Common myeloid progenitor, CD34-positive (primary cell): ENCODE data around the gene SPPL2C.

Source experiments
- CTCF ChIA-PET: fragments of 350-600 bp; sonication (Branson Sonifier 250); formaldehyde crosslinking; loops from one replicate; lab custom pipeline; 2021; ENCODE audit warnings: antibody characterized with exemption; lab: Charles Lee
- POLR2A ChIA-PET: fragments of 350-600 bp; sonication (Branson Sonifier 250); formaldehyde crosslinking; loops from one replicate; lab custom pipeline; 2021; ENCODE audit warnings: antibody characterized with exemption; lab: Charles Lee
- DNase-seq, 3 donors: peaks; one replicate each; pipeline versions ENCODE4 v3.0.0 to v3.0.0-alpha.2; 2013
- H3K27ac ChIP-seq, 2 experiments: 1 replicate in 1 of 2; 2 replicates in 1 of 2; pipeline ENCODE4 v1.7.0; 2013; ENCODE audit warnings: inconsistent platforms in 2 of 2, low read length in 2 of 2, mild to moderate bottlenecking in 2 of 2, low read depth in 1 of 2, moderate library complexity in 1 of 2; ENCODE audit not compliant: severe bottlenecking in 2 of 2, insufficient read depth in 1 of 2, poor library complexity in 1 of 2
- H3K27me3 ChIP-seq, 5 experiments: replicated peaks in 2 of 5; 1 replicate in 3 of 5; 2 replicates in 2 of 5; pipeline versions ENCODE4 v1.6.1 to v1.7.0; 2013; ENCODE audit warnings: low read length in 4 of 5, mild to moderate bottlenecking in 2 of 5, moderate library complexity in 2 of 5, inconsistent platforms in 1 of 5; ENCODE audit not compliant: insufficient read depth in 5 of 5, control insufficient read depth in 4 of 5
- H3K36me3 ChIP-seq, 4 experiments: 1 replicate in 2 of 4; 2 replicates in 2 of 4; pipeline versions ENCODE4 v1.6.1 to v1.7.0; 2013; ENCODE audit warnings: low read length in 3 of 4, control low read depth in 1 of 4, mild to moderate bottlenecking in 1 of 4; ENCODE audit not compliant: control insufficient read depth in 4 of 4, insufficient read depth in 4 of 4
- H3K4me1 ChIP-seq, 4 experiments: 1 replicate in 3 of 4; 2 replicates in 1 of 4; pipeline versions ENCODE4 v1.6.1 to v1.7.1; 2013; ENCODE audit warnings: low read length in 3 of 4, mild to moderate bottlenecking in 3 of 4, control low read depth in 1 of 4, inconsistent platforms in 1 of 4, moderate library complexity in 1 of 4; ENCODE audit not compliant: control insufficient read depth in 4 of 4, insufficient read depth in 4 of 4; ENCODE audit errors: control extremely low read depth in 1 of 4
- H3K4me3 ChIP-seq, 7 experiments: 1 replicate in 4 of 7; 2 replicates in 3 of 7; pipeline versions ENCODE4 v1.5.1 to v1.7.0; 2013; ENCODE audit warnings: mild to moderate bottlenecking in 7 of 7, low read length in 6 of 7, moderate library complexity in 6 of 7, inconsistent platforms in 2 of 7, low read depth in 2 of 7, control low read depth in 1 of 7; ENCODE audit not compliant: insufficient read depth in 4 of 7, control insufficient read depth in 1 of 7; ENCODE audit errors: extremely low read depth in 1 of 7
- H3K9me3 ChIP-seq, 5 experiments: 1 replicate in 4 of 5; 2 replicates in 1 of 5; pipeline versions ENCODE4 v1.6.1 to v1.7.1; 2013; ENCODE audit warnings: low read length in 4 of 5, mild to moderate bottlenecking in 2 of 5, inconsistent platforms in 1 of 5, low read depth in 1 of 5, moderate library complexity in 1 of 5; ENCODE audit not compliant: control insufficient read depth in 4 of 5, insufficient read depth in 2 of 5; ENCODE audit errors: control extremely low read depth in 1 of 5
- WGBS: methylation state at CpG from one replicate; pipeline ENCODE4 v1.1.5; 2013; ENCODE audit not compliant: insufficient coverage; 5-methylcytosine and 5-hydroxymethylcytosine counted together

SPPL2C gene

GRCh38 chr17:45851464-45851863 lies 6.8 kb downstream of the SPPL2C start:
- DNase-seq, result peak in 2 of 3 donors; percentile 22 to 28
- POLR2A ChIA-PET, result interaction anchor here (0.6 to 0.8 kb wide), 2 partner anchors 45 to 209 kb away, joined by 3 to 4 read pairs; no protein-coding TSS in a partner anchor

GRCh38 chr17:45851873-45852272 lies 7.2 kb downstream of the SPPL2C start:
- WGBS, result no CpG with 5 or more reads among the region's 1 CpG
- CTCF ChIA-PET, result interaction anchor here (0.9 to 2.0 kb wide), 16 partner anchors 9 to 439 kb away, joined by 3 to 11 read pairs (median 4); no protein-coding TSS in a partner anchor
- Histone ChIP-seq H3K27ac (no peak overlapping the region), H3K9me3 (no peaks in the 10 kb centered on the region), H3K4me3 (no peak overlapping the region), H3K27me3 (peaks cover 0 to 22% (median 10%) of the 10 kb centered on the region in 5 experiments), H3K36me3 (no peaks in the 10 kb centered on the region), H3K4me1 (peaks cover 0 to 3% (median 0%) of the 10 kb centered on the region in 4 experiments)
- no peak for DNase-seq
- POLR2A ChIA-PET, result interaction anchor here (0.6 to 0.8 kb wide), 2 partner anchors 45 to 210 kb away, joined by 3 to 4 read pairs; no protein-coding TSS in a partner anchor

More at GRCh38 chr17:45851464-45851863, 6.8 kb downstream of the SPPL2C start:
- H3K36me3 ChIP-seq, result no peaks in the 10 kb centered on the region
- peaks cover 0 to 3% (median 0%) of the 10 kb centered on the region in 4 experiments for H3K4me1 ChIP-seq
- WGBS, result 47% methylated on average over 8 of the region's 8 CpGs
- no peaks in the 10 kb centered on the region for H3K9me3 ChIP-seq
- CTCF ChIA-PET, result interaction anchor here (0.9 to 2.0 kb wide), 17 partner anchors 9 to 439 kb away, joined by 3 to 11 read pairs (median 4); no protein-coding TSS in a partner anchor
- H3K27me3 ChIP-seq, result peaks cover 0 to 22% (median 10%) of the 10 kb centered on the region in 5 experiments
- H3K27ac ChIP-seq, result no peak overlapping the region
- no peak overlapping the region for H3K4me3 ChIP-seq

- peaks cover 0 to 3% (median 0%) of the 10 kb centered on the region in 4 experiments for H3K4me1 ChIP-seq
- peak; percentile 58 to 80 (median 72) for DNase-seq
- H3K27me3 ChIP-seq, result peaks cover 0 to 22% (median 10%) of the 10 kb centered on the region in 5 experiments
- 50% methylated on average over 1 of the region's 12 CpGs for WGBS
- no peak overlapping the region for H3K4me3 ChIP-seq
- ChIA-PET CTCF (interaction anchor here (0.9 to 2.0 kb wide), 15 partner anchors 10 to 440 kb away, joined by 3 to 11 read pairs (median 4); no protein-coding TSS in a partner anchor), POLR2A (no interaction called here)
- H3K9me3 ChIP-seq, result no peaks in the 10 kb centered on the region
- H3K27ac ChIP-seq, result no peak overlapping the region
- no peaks in the 10 kb centered on the region for H3K36me3 ChIP-seq
Measured at GRCh38 chr17:45852535-45853297, 8.0 kb downstream of the SPPL2C start.

- Histone ChIP-seq H3K4me1 (peaks cover 0 to 3% (median 0%) of the 10 kb centered on the region in 4 experiments), H3K27me3 (peaks cover 0 to 22% (median 10%) of the 10 kb centered on the region in 5 experiments), H3K27ac (no peak overlapping the region), H3K4me3 (no peak overlapping the region), H3K9me3 (no peaks in the 10 kb centered on the region), H3K36me3 (no peaks in the 10 kb centered on the region)
- DNase-seq, result no peak
- CTCF ChIA-PET, result interaction anchor here (1.6 kb wide), 1 partner anchor 214 kb away, joined by 4 read pairs; no protein-coding TSS in a partner anchor
- POLR2A ChIA-PET, result no interaction called here
- 83% methylated on average over 7 of the region's 9 CpGs for WGBS
Measured at GRCh38 chr17:45854209-45854608, 9.5 kb downstream of the SPPL2C start.

GRCh38 chr17:45855691-45856336 lies 11.1 kb downstream of the SPPL2C start:
- H3K36me3 ChIP-seq, result no peaks in the 10 kb centered on the region
- ChIA-PET POLR2A (interaction anchor here (0.7 kb wide), 1 partner anchor 18 kb away, joined by 3 read pairs; no protein-coding TSS in a partner anchor), CTCF (interaction anchor here (1.6 kb wide), 1 partner anchor 216 kb away, joined by 4 read pairs; no protein-coding TSS in a partner anchor)
- peaks cover 0 to 3% (median 0%) of the 10 kb centered on the region in 4 experiments for H3K4me1 ChIP-seq
- H3K9me3 ChIP-seq, result no peaks in the 10 kb centered on the region
- WGBS, result 20% methylated on average over 1 of the region's 2 CpGs
- DNase-seq, result no peak
- H3K27ac ChIP-seq, result no peak overlapping the region
- H3K27me3 ChIP-seq, result peaks cover 0 to 27% (median 5%) of the 10 kb centered on the region in 5 experiments
- H3K4me3 ChIP-seq, result no peak overlapping the region

- 45% methylated on average over 10 of the region's 10 CpGs for WGBS
- Histone ChIP-seq H3K27ac (no peak overlapping the region), H3K4me1 (no peaks in the 10 kb centered on the region), H3K9me3 (no peaks in the 10 kb centered on the region), H3K4me3 (no peak overlapping the region), H3K27me3 (peaks cover 0 to 23% (median 2%) of the 10 kb centered on the region in 5 experiments), H3K36me3 (no peaks in the 10 kb centered on the region)
- DNase-seq, result peak; percentile 15 to 54 (median 50)
- ChIA-PET CTCF (interaction anchor here (1.5 kb wide), 1 partner anchor 75 kb away, joined by 4 read pairs; no protein-coding TSS in a partner anchor), POLR2A (no interaction called here)
Measured at GRCh38 chr17:45857977-45858708, 13.5 kb downstream of the SPPL2C start.
